DND-41 (cell line): ENCODE data around the gene SLC36A3.

Experiments used
- ATAC-seq: fragments of 200-7000 bp; cut with Tn5 transposase; 3 replicates; pipeline ENCODE4 v1.9.1; 2021; ENCODE audit warnings: low read depth; ENCODE audit not compliant: insufficient read depth
- DNase-seq: peaks from one replicate; pipeline ENCODE4 v3.0.0-alpha.2; 2020
- H2AFZ ChIP-seq: 2 replicates; pipeline ENCODE4 v1.6.0; 2012; ENCODE audit warnings: low read depth, low read length
- H3K27ac ChIP-seq: 2 replicates; pipeline ENCODE4 v1.5.1; 2012; ENCODE audit warnings: low read length, inconsistent platforms
- H3K27me3 ChIP-seq: fragments of 200-600 bp; sonication (generic); 2 replicates; pipeline ENCODE4 v1.6.0; 2012; ENCODE audit warnings: low read length, mild to moderate bottlenecking, inconsistent platforms; ENCODE audit not compliant: insufficient read depth, poor library complexity
- H3K36me3 ChIP-seq: 2 replicates; pipeline ENCODE4 v1.5.1; 2012; ENCODE audit warnings: low read length, inconsistent platforms; ENCODE audit not compliant: insufficient read depth
- H3K4me1 ChIP-seq: 2 replicates; pipeline ENCODE4 v1.5.1; 2012; ENCODE audit warnings: mild to moderate bottlenecking, low read length; ENCODE audit not compliant: insufficient read depth
- H3K4me2 ChIP-seq: 2 replicates; pipeline ENCODE4 v1.6.0; 2012; ENCODE audit warnings: mild to moderate bottlenecking, moderate library complexity, low read length, inconsistent platforms; ENCODE audit not compliant: insufficient read depth
- H3K4me3 ChIP-seq, 2 experiments: fragments of 200-600 bp in 1 of 2; shearing (Covaris generic) in 1 of 2; 2 replicates each; pipeline ENCODE4 v1.5.1; 2012 to 2016; ENCODE audit warnings: inconsistent platforms in 2 of 2, low read length in 2 of 2, mild to moderate bottlenecking in 2 of 2, low read depth in 1 of 2, moderate library complexity in 1 of 2
- H3K79me2 ChIP-seq: 2 replicates; pipeline ENCODE4 v1.6.0; 2012; ENCODE audit warnings: low read length, inconsistent platforms; ENCODE audit not compliant: insufficient read depth
- H3K9ac ChIP-seq: 2 replicates; pipeline ENCODE4 v1.6.0; 2012; ENCODE audit warnings: low read depth, mild to moderate bottlenecking, inconsistent platforms, low read length, moderate library complexity
- H3K9me3 ChIP-seq: 2 replicates; pipeline ENCODE4 v1.5.1; 2012; ENCODE audit warnings: low read length, moderate library complexity, mild to moderate bottlenecking, inconsistent platforms; ENCODE audit not compliant: insufficient read depth, severe bottlenecking
- H4K20me1 ChIP-seq: 2 replicates; pipeline ENCODE4 v1.6.0; 2012; ENCODE audit warnings: low read length; ENCODE audit not compliant: insufficient read depth
- EZH2 ChIP-seq: IDR thresholded peaks from 3 replicates; pipeline ENCODE4 v1.6.1; 2012; ENCODE audit warnings: borderline replicate concordance, low read depth, mild to moderate bottlenecking, moderate library complexity, low read length, inconsistent platforms; ENCODE audit not compliant: severe bottlenecking
- TF ChIP-seq, protein P1 (sequence below): IDR thresholded peaks from 2 replicates; pipeline ENCODE4 v1.5.1; 2012; ENCODE audit warnings: borderline replicate concordance, low read length, moderate library complexity, mild to moderate bottlenecking; ENCODE audit not compliant: poor library complexity, severe bottlenecking; ENCODE audit errors: extremely low read depth

Gene SLC36A3

DNA sequence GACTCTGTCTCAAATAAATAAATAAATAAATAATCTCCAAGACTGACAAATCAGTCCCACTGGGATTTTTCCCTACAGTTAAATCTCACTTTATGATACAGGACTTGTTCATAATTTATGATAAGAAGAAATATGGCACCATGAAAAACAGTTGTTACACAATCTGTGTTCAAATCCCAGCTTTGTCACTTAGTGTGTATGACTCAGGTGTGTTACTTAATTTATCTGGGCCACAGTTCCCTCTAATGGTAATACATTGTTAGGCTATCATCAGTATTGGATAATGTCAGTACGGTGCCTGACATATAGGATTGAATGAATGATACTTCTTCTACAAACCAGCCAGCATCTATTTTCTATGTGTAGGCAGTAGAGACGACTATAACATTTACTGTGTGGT, 23.1 kb downstream of the SLC36A3 start:
- no peak overlapping the region for H3K4me3 ChIP-seq
- H3K4me1 ChIP-seq: no peaks in the 10 kb centered on the region
- no peaks in the 10 kb centered on the region for H3K27me3 ChIP-seq
- H4K20me1 ChIP-seq: no peaks in the 10 kb centered on the region
- H3K79me2 ChIP-seq: no peaks in the 10 kb centered on the region
- H2AFZ ChIP-seq: no peak overlapping the region
- no peaks in the 10 kb centered on the region for H3K36me3 ChIP-seq
- no peak for DNase-seq
- ATAC-seq: no peak
- no peak overlapping the region for H3K9ac ChIP-seq
- no peak for TF ChIP-seq EZH2
- TF ChIP-seq, protein P1, sequence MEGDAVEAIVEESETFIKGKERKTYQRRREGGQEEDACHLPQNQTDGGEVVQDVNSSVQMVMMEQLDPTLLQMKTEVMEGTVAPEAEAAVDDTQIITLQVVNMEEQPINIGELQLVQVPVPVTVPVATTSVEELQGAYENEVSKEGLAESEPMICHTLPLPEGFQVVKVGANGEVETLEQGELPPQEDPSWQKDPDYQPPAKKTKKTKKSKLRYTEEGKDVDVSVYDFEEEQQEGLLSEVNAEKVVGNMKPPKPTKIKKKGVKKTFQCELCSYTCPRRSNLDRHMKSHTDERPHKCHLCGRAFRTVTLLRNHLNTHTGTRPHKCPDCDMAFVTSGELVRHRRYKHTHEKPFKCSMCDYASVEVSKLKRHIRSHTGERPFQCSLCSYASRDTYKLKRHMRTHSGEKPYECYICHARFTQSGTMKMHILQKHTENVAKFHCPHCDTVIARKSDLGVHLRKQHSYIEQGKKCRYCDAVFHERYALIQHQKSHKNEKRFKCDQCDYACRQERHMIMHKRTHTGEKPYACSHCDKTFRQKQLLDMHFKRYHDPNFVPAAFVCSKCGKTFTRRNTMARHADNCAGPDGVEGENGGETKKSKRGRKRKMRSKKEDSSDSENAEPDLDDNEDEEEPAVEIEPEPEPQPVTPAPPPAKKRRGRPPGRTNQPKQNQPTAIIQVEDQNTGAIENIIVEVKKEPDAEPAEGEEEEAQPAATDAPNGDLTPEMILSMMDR: no peak
- H3K9me3 ChIP-seq: no peaks in the 10 kb centered on the region
- H3K4me2 ChIP-seq: no peak overlapping the region
- H3K27ac ChIP-seq: no peak overlapping the region

DNA sequence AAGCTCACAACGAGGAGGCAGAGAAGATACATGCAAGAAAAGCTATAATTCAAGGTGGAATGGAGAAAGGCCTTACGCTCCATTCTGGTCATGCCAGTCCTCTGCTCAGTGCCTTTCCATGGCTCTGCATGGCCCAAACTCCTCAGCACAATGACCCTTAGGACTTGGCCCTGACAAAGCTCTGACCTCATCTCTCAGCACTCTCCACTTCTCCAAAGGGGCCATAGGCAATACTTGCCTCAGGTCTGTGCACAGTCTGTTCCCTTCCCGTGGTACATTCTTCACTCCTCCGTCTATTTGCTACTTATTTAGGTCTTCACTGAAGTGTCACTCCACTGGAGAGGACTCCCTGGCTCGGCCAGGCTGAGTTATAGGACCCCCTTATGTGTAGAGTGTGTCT, 24.7 kb downstream of the SLC36A3 start:
- ATAC-seq (no peak), DNase-seq (no peak)
- Histone ChIP-seq H3K36me3 (no peaks in the 10 kb centered on the region), H2AFZ (no peak overlapping the region), H3K9me3 (no peaks in the 10 kb centered on the region), H3K4me2 (no peak overlapping the region), H3K79me2 (no peaks in the 10 kb centered on the region), H3K9ac (no peak overlapping the region), H3K4me3 (no peak overlapping the region), H3K27ac (no peak overlapping the region), H3K4me1 (no peaks in the 10 kb centered on the region), H3K27me3 (no peaks in the 10 kb centered on the region), H4K20me1 (no peaks in the 10 kb centered on the region)
- TF ChIP-seq EZH2: no peak
- TF ChIP-seq, protein P1: no peak

DNA sequence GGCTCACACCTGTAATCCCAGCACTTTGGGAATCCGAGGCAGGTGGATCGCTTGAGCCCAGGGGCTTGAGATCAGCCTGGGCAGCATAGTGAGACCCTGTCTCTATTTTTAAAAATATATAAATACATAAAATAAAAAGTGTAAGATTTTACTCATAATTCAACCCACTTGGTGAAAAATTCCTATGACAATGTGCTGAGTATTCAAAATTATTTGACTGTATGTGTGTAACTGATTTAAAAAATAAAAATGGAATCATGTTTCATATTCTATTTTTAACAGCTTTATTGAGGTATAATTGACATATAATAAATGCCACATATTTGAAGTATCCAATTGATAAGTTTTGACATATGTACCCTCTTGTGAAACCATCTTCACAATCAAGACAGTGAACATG, 27.8 kb downstream of the SLC36A3 start:
- no peak overlapping the region for H3K9ac ChIP-seq
- H3K4me2 ChIP-seq: no peak overlapping the region
- TF ChIP-seq, protein P1: no peak
- no peak for TF ChIP-seq EZH2
- H3K4me1 ChIP-seq: no peaks in the 10 kb centered on the region
- peaks cover 5% of the 10 kb centered on the region; the same call in 1 of the 2 replicates for H3K36me3 ChIP-seq
- H4K20me1 ChIP-seq: no peaks in the 10 kb centered on the region
- no peak for ATAC-seq
- H3K27me3 ChIP-seq: no peaks in the 10 kb centered on the region
- no peak overlapping the region for H2AFZ ChIP-seq
- no peak overlapping the region for H3K4me3 ChIP-seq
- no peak for DNase-seq
- no peak overlapping the region for H3K27ac ChIP-seq
- no peaks in the 10 kb centered on the region for H3K79me2 ChIP-seq
- no peaks in the 10 kb centered on the region for H3K9me3 ChIP-seq

DNA sequence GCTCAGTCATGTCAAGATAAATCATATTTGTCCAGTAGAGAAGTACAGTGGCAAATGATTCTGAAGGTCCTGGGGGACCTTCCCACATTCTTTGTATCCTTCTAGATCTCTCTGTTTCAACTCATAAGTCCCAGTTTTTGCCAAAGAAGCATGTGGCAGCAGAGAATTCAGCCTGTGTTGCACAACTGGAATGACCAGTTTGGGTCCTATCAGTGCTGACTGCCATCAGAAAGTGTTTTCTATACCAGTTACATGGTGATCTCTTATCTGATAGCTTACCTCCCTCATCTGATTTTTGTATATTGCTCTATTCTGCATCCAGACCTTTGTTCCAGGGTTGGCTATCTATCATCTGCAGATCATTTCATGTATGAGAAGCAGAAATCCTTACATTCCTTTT, 28.9 kb downstream of the SLC36A3 start:
- Histone ChIP-seq H3K27me3 (no peaks in the 10 kb centered on the region), H3K36me3 (peaks cover 16% of the 10 kb centered on the region), H3K9ac (no peak overlapping the region), H3K9me3 (no peaks in the 10 kb centered on the region), H2AFZ (no peak overlapping the region), H3K79me2 (no peaks in the 10 kb centered on the region), H3K4me1 (no peaks in the 10 kb centered on the region), H3K4me3 (no peak overlapping the region), H4K20me1 (no peaks in the 10 kb centered on the region), H3K27ac (no peak overlapping the region), H3K4me2 (no peak overlapping the region)
- ATAC-seq: no peak
- DNase-seq: no peak
- TF ChIP-seq, protein P1: no peak
- no peak for TF ChIP-seq EZH2
